Midbrain (tissue), 1 donor: Measurements from ENCODE around the gene MCC.

Experiments
- DNase-seq: peaks from one replicate; lab custom pipeline; 2025; lab: John Stamatoyannopoulos, UW

Gene MCC

DNA sequence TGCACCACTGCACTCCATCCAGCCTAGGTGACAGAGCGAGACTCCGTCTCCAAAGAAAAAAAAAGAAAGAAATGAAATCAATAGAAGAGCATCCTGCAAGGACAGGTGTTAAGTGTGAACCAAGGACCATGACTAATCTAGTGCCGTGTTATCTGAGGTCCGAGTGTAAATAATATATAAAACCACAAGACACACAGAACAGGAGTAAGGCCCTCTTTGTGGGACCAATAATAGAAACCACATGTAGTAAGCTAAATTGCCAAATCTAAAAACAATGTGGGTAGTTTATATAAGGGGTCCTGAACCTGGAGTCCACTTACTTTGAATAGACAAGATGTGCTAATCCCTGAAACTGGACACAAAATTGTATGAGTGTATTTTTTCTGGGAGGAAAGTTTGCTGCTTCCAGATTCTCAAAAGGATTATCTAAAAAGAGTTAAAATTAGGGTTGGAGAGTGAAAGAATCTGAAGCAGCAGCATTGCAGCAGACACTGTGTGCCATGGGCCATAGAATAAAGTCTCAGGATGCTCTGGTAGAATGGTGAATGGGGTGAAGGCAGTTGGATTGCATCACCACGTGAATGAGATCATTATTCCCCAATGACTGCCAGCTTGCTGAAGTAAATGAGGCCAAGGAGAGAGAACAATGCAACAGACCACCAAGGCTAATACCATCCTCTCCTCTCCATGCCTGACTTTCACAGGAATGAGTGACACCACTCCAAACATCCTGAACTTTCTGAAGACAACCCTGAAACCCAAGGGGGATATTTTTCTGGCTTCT, 288.9 kb downstream of the MCC start:
- no peak for DNase-seq

DNA sequence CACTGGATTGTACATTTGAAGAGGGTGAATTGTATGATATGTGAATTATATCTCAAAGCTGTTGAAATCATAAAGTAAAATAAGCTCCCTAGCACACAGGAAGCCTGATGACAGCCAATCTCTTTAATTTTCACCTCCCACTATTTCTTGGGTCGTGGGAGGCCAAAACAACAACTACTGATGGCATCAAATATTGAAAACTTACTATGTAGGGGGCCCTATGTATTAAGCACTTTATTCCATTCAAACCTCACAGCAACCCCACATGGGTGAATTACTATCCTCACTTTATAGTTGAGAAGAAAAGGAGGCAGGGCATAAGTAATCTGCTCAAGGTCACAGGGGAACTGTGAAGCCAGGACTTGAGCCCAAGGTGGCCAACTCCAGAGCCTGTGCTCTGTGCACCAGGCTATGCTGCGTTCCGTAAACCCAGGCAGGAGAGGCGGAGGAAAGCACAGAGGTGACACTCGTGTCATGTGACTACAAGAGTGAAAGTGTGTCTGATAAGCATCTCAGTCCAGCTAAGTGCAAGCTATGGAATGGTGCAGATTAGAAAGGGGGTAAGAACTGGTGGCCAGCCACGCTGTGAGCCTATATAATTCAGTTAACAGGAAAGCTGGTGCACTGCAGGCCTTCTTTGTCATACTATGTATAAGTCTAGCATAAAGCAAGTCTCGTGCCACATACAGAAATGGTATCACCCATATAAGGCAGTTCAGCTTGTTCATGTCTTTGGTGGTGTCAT, 290.6 kb downstream of the MCC start:
- DNase-seq: no peak

DNA sequence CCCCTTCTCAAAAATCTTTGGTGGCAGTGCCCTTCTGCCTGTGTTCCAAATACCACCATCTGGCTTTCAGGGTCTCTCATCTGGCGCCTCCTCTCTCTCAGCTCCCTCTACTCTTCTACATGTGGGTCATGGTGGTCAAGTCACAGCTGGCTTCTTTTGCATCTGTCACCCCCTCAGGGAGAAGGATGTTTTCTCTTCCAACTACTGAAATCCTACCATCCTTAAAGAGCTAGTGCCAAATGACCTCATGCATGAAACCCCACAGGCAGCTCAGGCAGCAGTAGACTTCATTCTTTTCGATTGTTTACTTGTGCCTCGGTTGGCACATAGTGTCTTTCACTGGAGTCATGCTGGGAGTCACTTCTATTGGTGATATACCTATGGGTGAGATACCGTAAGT, 292.5 kb downstream of the MCC start:
- no peak for DNase-seq

- no peak for DNase-seq
These were observed 293.0 kb downstream of the MCC start for GRCh38 chr5:113195251-113195650.

DNA sequence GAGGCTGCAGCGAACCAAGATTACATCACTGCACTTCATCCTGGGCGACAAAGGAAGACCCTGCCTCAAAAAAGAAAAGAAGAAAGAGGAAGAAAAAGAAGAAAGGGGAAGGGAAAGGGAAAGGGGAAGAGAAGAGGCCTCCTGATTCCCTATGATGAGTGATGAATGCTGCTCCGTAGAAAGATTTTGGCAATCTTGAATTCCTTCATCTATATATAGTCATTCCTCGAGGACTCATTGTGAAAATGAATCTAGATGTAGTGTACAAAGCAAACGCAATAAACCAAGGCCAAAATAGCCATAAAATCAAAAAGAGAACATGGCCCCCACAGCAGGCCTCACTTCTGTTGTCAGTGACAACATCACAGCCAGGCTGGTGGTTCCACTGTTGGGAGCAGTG, 293.7 kb downstream of the MCC start:
- DNase-seq: no peak

DNA sequence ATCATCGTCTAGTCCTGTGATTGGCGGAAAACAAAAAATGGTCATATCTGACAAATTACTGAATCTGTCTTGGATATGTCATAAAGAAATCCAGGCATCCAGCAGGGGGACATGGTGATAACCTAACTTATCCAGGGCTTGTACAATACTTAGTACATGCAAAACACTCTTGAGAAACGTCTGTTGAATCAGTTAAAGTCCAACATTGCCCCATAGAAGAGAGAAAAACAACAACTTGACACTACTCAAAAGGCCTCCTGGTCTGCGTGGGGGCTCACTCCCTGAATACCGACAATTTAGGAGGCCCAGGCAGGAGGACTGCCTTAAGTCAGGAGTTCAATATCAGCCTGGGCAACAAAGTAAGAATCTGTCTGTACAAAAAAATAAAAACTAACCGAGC, 294.1 kb downstream of the MCC start:
- DNase-seq: no peak

GRCh38 chr5:113193311-113193978, 294.8 kb downstream of the MCC start:
- no peak for DNase-seq

DNA sequence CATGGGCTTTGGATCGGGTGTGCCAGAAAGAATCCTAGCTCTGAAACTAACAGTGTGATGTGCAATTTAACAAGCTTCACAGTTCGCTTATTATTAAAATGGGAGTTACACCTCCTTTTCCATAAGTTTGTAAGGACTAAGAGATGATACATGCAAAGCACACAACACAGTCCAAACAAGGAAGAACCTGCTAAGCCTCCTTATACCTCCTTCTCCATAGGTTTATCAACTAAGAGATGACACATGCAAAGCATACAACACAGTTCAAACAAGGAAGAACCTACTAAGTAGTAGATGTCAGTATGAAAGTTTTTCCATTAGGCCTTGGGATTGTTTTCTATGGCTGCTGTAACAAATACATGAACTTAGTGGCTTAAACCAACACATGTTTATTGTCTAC, 295.7 kb downstream of the MCC start:
- no peak for DNase-seq

DNA sequence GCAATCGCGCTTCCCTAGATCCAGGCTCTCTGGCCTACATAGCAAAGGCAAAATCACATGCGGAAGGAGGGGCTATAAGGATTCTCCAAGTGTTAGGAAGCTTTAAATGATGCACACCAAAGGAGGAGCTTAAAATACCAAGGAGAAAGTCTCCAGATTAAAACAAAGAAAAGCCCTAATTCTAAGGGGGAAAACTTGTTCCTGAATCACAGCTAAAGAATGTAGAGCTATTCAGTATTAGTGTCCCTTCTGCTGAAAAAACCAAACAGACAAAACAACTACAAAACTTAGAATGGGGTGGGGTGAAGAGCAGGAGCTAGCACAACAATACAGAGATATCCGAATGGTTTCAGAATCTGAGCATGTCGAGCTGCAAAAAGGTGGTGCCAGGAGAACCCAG, 297.9 kb downstream of the MCC start:
- DNase-seq: no peak

DNA sequence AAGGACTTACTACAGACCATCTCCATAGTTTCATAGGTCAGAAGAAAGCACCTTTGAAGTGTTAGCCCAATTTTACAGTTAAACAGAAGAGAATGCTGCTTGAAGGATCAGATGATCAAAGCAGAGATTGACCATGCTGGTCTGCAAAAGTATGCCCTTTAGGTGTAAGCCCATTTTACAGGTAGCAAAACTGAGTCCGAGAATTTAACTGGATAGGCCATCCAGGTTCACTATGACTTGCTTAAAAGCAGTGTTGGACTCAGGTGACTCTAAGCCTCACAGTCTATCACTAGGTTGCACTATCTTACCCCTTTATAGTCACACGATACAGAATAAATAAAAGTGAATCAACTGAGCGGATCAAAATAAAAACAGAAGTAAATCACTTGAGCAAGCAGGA, 299.0 kb downstream of the MCC start:
- no peak for DNase-seq

DNA sequence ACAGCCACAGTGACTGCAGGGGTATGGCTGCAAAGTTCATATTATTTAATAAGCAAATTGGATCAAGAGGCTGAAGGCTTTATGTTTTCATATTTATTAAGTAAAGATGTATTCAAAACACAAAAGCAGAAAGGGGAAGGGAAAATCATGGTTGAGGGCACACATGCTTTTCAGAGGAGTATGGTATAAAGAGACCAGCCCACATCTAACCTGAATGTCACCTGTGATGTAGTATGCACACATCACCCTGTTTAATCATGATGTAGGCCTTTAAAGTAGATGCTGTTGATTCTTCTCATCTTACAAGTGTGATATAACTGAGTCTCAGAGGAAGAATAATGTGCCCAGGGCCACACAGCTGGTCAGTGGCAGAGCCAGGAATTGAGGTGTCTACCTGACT, 299.8 kb downstream of the MCC start:
- no peak for DNase-seq

GRCh38 chr5:113187906-113188305, 300.3 kb downstream of the MCC start:
- peak; percentile 10 for DNase-seq

DNA sequence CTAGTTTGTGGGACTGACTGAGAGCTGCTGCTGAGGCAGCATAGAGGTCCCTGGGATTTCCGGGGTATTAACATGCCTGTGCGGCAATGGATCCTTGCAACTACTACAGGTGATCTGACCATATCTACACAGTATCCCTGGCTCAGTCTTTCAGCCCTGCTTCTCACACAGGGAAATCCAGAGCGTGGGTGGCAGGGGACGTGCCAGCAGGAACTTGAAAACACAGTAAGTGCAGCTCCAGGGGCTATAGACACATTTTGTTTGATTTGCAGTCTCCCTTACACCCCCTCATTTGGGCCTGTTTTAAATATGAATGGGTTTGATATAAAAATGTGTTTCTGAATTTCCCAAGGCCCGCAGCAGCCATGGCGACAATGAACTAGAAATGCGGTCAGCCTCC, 302.2 kb downstream of the MCC start:
- DNase-seq: no peak

DNA sequence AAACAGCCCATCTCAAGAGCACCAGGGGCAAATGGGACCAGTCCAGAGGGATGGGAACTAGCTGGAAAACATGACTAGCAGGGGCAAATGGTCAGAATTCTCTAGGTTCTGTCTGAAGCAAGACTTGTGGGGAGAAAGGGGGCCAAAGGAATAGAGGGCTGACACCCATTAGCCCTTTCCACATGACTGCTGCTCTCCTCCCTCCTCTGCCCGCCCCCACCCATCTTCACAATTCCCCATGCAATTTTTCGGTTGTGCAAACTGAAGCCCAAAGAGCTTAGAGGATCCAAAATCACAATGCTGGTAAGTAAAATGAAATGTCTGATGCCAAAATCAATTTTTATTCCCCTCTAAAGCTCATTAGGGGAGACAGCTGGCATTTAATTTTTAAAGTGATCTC, 304.6 kb downstream of the MCC start:
- DNase-seq: no peak

GRCh38 chr5:113182658-113183344, 305.5 kb downstream of the MCC start:
- DNase-seq: no peak

- no peak for DNase-seq
These were observed 306.3 kb downstream of the MCC start for GRCh38 chr5:113181853-113182490.

GRCh38 chr5:113181409-113181808, 306.8 kb downstream of the MCC start:
- no peak for DNase-seq

DNA sequence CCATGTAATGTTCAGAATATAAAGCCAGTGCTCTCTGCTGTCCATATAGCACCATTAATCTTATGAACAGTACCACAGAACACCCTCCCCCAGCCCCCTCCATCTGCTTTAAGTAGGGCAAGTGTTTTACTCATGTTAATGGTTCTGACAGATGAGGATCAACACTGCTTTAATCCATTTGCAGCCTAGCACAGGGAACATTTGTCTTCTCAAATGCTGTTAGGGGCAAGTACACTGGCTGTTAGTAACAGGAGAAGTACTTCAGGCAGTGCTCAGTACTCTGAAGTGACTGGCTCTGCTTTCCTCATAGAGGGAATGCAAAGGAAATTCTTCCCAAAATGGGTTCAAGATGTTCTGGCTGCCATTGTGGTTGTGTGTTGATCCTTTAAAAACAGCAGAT, 309.1 kb downstream of the MCC start:
- DNase-seq: no peak

- no peak for DNase-seq
These were observed 310.0 kb downstream of the MCC start for GRCh38 chr5:113178073-113178779.

GRCh38 chr5:113177225-113177624, 311.0 kb downstream of the MCC start:
- no peak for DNase-seq

DNA sequence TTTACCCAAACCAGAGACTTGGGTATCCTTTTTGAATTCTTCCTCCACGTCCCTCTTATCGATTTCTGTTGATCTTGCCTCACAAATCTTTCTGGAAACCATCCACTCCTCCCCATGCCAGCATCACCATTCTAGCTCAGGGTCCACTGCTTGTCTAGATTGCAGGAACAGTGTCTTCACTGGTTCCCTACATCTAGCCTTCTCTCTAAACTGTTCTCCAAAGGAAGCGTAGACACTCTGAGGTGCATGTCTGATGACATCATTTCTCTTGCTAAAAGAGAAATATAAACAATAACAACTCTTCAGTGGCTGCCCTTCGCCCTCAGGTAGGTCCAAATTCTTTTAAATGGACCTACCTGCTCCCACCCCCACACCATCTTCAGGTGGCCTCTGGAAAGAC, 311.5 kb downstream of the MCC start:
- no peak for DNase-seq
